GM12878 (cell line): Measurements from ENCODE around the gene TMEM201. TPM values are rescaled to one million over a fixed set of nuclear protein-coding genes. Genes with fewer than 3 reads are reported as not detected.

Source experiments
- ATAC-seq: fragments of 200-7000 bp; cut with Tn5 transposase; 3 replicates; pipeline ENCODE4 v1.9.1; 2020; ENCODE audit warnings: mild to moderate bottlenecking, moderate library complexity
- BruUV-seq: library from RNA; stranded (reverse); fragments of 400-500 nt; replicated peaks from 2 replicates; lab custom pipeline; 2021; lab: Mats Ljungman, UMichigan
- CTCF ChIA-PET: fragments of 300-600 bp; sonication (Branson Sonifier 250); formaldehyde crosslinking; extraction: SDS; loops from one replicate; lab custom pipeline; 2021; ENCODE audit warnings: inconsistent platforms; lab: Yijun Ruan, JAX
- POLR2A ChIA-PET: fragments of 350-600 bp; formaldehyde crosslinking; extraction: SDS; loops from one replicate; lab custom pipeline; 2021; ENCODE audit warnings: inconsistent platforms; lab: Charles Lee
- RAD21 ChIA-PET: fragments of 300-600 bp; sonication (Branson Sonifier 250); formaldehyde crosslinking; loops from one replicate; lab custom pipeline; 2023; ENCODE audit warnings: antibody characterized with exemption; ENCODE audit not compliant: unreplicated experiment; lab: Charles Lee
- SMC1A ChIA-PET: fragments of 300-600 bp; sonication (Branson Sonifier 250); formaldehyde crosslinking; loops from one replicate; lab custom pipeline; 2023; ENCODE audit not compliant: unreplicated experiment, uncharacterized antibody; lab: Charles Lee
- DNase-seq: peaks from one replicate; pipeline ENCODE4 v3.0.0-alpha.2; 2011; ENCODE audit warnings: low read depth, low spot score
- FAIRE-seq: peaks from 3 replicates; lab custom pipeline; 2011; peaks lifted over from hg19 to GRCh38; lab: Jason Lieb, UNC
- H2AFZ ChIP-seq: 2 replicates; pipeline ENCODE4 v1.6.0; 2011; ENCODE audit warnings: low read depth, low read length, control low read depth; ENCODE audit not compliant: control insufficient read depth
- H3K27ac ChIP-seq: 2 replicates; pipeline ENCODE4 v1.5.1; 2011; ENCODE audit warnings: control low read depth; ENCODE audit not compliant: control insufficient read depth, insufficient read depth
- H3K27me3 ChIP-seq, 2 experiments: replicated peaks in 1 of 2; 2 replicates each; pipeline versions ENCODE4 v1.6.0 to v1.6.1; 2011; ENCODE audit warnings: low read length in 1 of 2; ENCODE audit not compliant: control insufficient read depth in 2 of 2, insufficient read depth in 2 of 2
- H3K36me3 ChIP-seq, 2 experiments: 2 replicates each; pipeline ENCODE4 v1.5.1; 2011; ENCODE audit warnings: low read length in 1 of 2; ENCODE audit not compliant: control insufficient read depth in 2 of 2, insufficient read depth in 2 of 2
- H3K4me1 ChIP-seq: 2 replicates; pipeline ENCODE4 v1.6.1; 2011; ENCODE audit warnings: mild to moderate bottlenecking, low read length, moderate library complexity, mixed read lengths; ENCODE audit not compliant: control insufficient read depth, insufficient read depth
- H3K4me2 ChIP-seq: 2 replicates; pipeline ENCODE4 v1.6.0; 2011; ENCODE audit warnings: control low read depth; ENCODE audit not compliant: control insufficient read depth, insufficient read depth
- H3K4me3 ChIP-seq: fragments of 200-600 bp; sonication (generic); 2 replicates; pipeline ENCODE4 v1.5.1; 2016
- H3K79me2 ChIP-seq: 2 replicates; pipeline ENCODE4 v1.6.0; 2011; ENCODE audit warnings: low read length; ENCODE audit not compliant: control insufficient read depth, insufficient read depth
- H3K9ac ChIP-seq: 2 replicates; pipeline ENCODE4 v1.8.0; 2011; ENCODE audit warnings: low read length, control low read depth, mixed read lengths; ENCODE audit not compliant: control insufficient read depth, insufficient read depth
- H3K9me3 ChIP-seq: replicated peaks from 3 replicates; pipeline ENCODE4 v1.5.1; 2011; ENCODE audit warnings: mild to moderate bottlenecking, low read length; ENCODE audit not compliant: control insufficient read depth, insufficient read depth
- H4K20me1 ChIP-seq: 2 replicates; pipeline ENCODE4 v1.6.0; 2011; ENCODE audit not compliant: control insufficient read depth, insufficient read depth
- CEBPB ChIP-seq, 2 experiments: fragments of 150-350 bp in 1 of 2; IDR thresholded peaks; 2 replicates each; pipeline ENCODE4 v1.6.1; 2012 to 2014; ENCODE audit warnings: low read depth in 2 of 2, low read length in 2 of 2, borderline replicate concordance in 1 of 2, inconsistent platforms in 1 of 2
- ESRRA ChIP-seq: IDR thresholded peaks from 2 replicates; pipeline ENCODE4 v1.6.1; 2012; ENCODE audit warnings: mild to moderate bottlenecking, low read length, improper control_type of control experiment
- FOXM1 ChIP-seq: IDR thresholded peaks from 2 replicates; pipeline ENCODE4 v1.6.1; 2012; ENCODE audit warnings: low read depth, mild to moderate bottlenecking, inconsistent platforms, low read length, moderate library complexity
- JUND ChIP-seq: IDR thresholded peaks from 2 replicates; pipeline ENCODE4 v1.6.1; 2012; ENCODE audit warnings: low read depth, mild to moderate bottlenecking, low read length, improper control_type of control experiment, moderate library complexity
- KLF5 ChIP-seq: fragments of 450-650 bp; IDR thresholded peaks from 2 replicates; pipeline ENCODE4 v1.6.1; 2014; ENCODE audit warnings: mild to moderate bottlenecking; ENCODE audit not compliant: partially characterized antibody
- SIN3A ChIP-seq: IDR thresholded peaks from 2 replicates; pipeline ENCODE4 v1.6.1; 2012; ENCODE audit warnings: low read depth, low read length, improper control_type of control experiment
- ZBTB4 ChIP-seq: fragments of 450-650 bp; formaldehyde crosslinking; IDR thresholded peaks from 2 replicates; pipeline ENCODE4 v1.4.0; 2022; ENCODE audit warnings: mild to moderate bottlenecking, moderate library complexity
- ZNF592 ChIP-seq: fragments of 450-650 bp; IDR thresholded peaks from 2 replicates; pipeline ENCODE4 v1.6.1; 2017; ENCODE audit warnings: mild to moderate bottlenecking, moderate library complexity
- WGBS: methylation state at CpG from one replicate; pipeline ENCODE4 v1.1.6; 2016; ENCODE audit warnings: low lambda C conversion rate; ENCODE audit not compliant: insufficient replicate concordance, insufficient coverage; ENCODE audit errors: missing lambda C conversion rate; 5-methylcytosine and 5-hydroxymethylcytosine counted together
- in situ Hi-C: fragments of 300-500 bp; cut with MboI; formaldehyde crosslinking; loops from 9 replicates; pipeline ENCODE4 v1.14.3; 2018; ENCODE audit warnings: mixed read lengths
- intact Hi-C: fragments of 100-400 bp; cut with micrococcal nuclease; formaldehyde crosslinking; loops from one replicate; pipeline ENCODE4 v1.14.2; 2022; ENCODE audit not compliant: unreplicated experiment
- polyA plus RNA-seq, 11 experiments: library from polyadenylated mRNA; depleted of rRNA in 4 of 11; unstranded in 6 of 11; stranded (reverse) in 5 of 11; fragments of >200 nt; fragmentation: Nextera tagmentation in 4 of 11; fragmentation: Illumina TruSeq in 1 of 11; extraction: Ambion mirVana in 4 of 11; extraction: Trizol in 1 of 11; gene quantifications; 1 replicate in 1 of 11; 2 replicates in 10 of 11; pipeline versions ENCODE4 v1.2.1 to v1.2.3, GENCODE V29; 2011 to 2016; ENCODE audit warnings: inconsistent platforms in 2 of 11, missing spikeins in 2 of 11, low read depth in 1 of 11
- total RNA-seq, 4 experiments: library from RNA; depleted of rRNA in 3 of 4; stranded (reverse); fragments of >200 nt in 3 of 4; fragmentation: Illumina TruSeq in 1 of 4; extraction: Trizol in 1 of 4; gene quantifications; 2 replicates each; pipeline versions ENCODE4 v1.2.1 to v1.2.3, GENCODE V29; 2013 to 2021
- TF ChIP-seq, protein P1 (sequence below): fragments of 450-650 bp; IDR thresholded peaks from 2 replicates; pipeline ENCODE4 v1.6.1; 2017; ENCODE audit warnings: mild to moderate bottlenecking, low read depth, inconsistent platforms; ENCODE audit not compliant: poor library complexity, severe bottlenecking

TMEM201 gene
- total and polyA plus RNA-seq, 10 of the 15 experiments (the other 5 are each of a cell fraction or from before 2014, with no cell fraction given): 0.13 to 26.6 (median 6.1) TPM

- TF ChIP-seq ZNF592: no peak
- TF ChIP-seq JUND: no peak
- no peak for TF ChIP-seq CEBPB (IDR thresholded peaks at IDR 0.05; ENCODE audit: borderline replicate concordance in 1 of 2, low read depth in 2 of 2, low read length in 2 of 2)
These were observed 38.7 kb upstream of the TMEM201 start (continued) for GRCh38 chr1:9549955-9550546.

DNA sequence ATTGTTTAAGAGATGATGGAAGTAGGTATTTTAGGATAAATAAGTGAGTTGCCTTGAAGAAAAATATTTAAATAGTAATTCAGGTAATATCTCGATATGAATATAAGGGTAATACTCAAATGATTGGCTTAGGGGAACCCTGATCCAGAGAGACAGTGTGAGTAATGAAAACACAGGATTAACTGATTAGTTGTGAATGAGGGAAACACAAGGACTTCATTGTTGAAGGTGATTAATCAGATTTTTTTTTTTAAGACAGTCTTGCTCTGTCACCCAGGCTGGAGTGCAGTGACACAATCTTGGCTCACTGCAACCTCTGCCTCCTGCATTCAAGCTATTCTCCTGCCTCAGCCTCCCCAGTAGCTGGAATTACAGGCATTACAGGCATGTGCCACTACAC is 36.7 kb upstream of the TMEM201 start:
- Histone ChIP-seq H2AFZ (no peak overlapping the region), H3K4me2 (no peak overlapping the region), H3K4me1 (no peaks in the 10 kb centered on the region), H3K9ac (no peak overlapping the region), H3K27ac (no peak overlapping the region), H3K9me3 (no peaks in the 10 kb centered on the region), H3K4me3 (no peak overlapping the region), H3K27me3 (no peaks in the 10 kb centered on the region), H3K79me2 (peaks cover 29% of the 10 kb centered on the region), H4K20me1 (no peaks in the 10 kb centered on the region), H3K36me3 (peaks cover 4 to 14% of the 10 kb centered on the region in 2 experiments)
- POLR2A ChIA-PET: interaction anchor here (1.1 kb wide), 1 partner anchor 10 kb away, joined by 3 read pairs; no protein-coding TSS in a partner anchor
- SMC1A ChIA-PET: no interaction called here
- ATAC-seq: no peak
- WGBS: 96% methylated on average over 1 of the region's 1 CpG
- FAIRE-seq: no peak
- in situ Hi-C loops: no loop called here
- no TSS peak for BruUV-seq
- RAD21 ChIA-PET: no interaction called here
- CTCF ChIA-PET: interaction anchor here (0.9 kb wide), 1 partner anchor 58 kb away, joined by 3 read pairs; no protein-coding TSS in a partner anchor
- intact Hi-C loops: no loop called here
- no peak for DNase-seq
- TF ChIP-seq, protein P1, sequence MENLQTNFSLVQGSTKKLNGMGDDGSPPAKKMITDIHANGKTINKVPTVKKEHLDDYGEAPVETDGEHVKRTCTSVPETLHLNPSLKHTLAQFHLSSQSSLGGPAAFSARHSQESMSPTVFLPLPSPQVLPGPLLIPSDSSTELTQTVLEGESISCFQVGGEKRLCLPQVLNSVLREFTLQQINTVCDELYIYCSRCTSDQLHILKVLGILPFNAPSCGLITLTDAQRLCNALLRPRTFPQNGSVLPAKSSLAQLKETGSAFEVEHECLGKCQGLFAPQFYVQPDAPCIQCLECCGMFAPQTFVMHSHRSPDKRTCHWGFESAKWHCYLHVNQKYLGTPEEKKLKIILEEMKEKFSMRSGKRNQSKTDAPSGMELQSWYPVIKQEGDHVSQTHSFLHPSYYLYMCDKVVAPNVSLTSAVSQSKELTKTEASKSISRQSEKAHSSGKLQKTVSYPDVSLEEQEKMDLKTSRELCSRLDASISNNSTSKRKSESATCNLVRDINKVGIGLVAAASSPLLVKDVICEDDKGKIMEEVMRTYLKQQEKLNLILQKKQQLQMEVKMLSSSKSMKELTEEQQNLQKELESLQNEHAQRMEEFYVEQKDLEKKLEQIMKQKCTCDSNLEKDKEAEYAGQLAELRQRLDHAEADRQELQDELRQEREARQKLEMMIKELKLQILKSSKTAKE: no peak
- TF ChIP-seq KLF5: no peak
- no peak for TF ChIP-seq FOXM1
- no peak for TF ChIP-seq ZBTB4 (CRISPR knock-in tag)
- TF ChIP-seq SIN3A: no peak
- no peak for TF ChIP-seq CEBPB (IDR thresholded peaks at IDR 0.05; ENCODE audit: borderline replicate concordance in 1 of 2, low read depth in 2 of 2, low read length in 2 of 2)
- no peak for TF ChIP-seq ESRRA
